Stimulated activated CD4-positive, alpha-beta T cell treated with anti-CD3 and anti-CD28 coated beads, Interleukin-4, amount 100 ng/mL, for 4 hours (primary cell): ENCODE measurements around the gene PSMD5.
"Not testable (repeated sequence)": the region's sequence is repeated elsewhere in the genome, so short reads cannot be mapped to it uniquely, and the experiment has no call there.

Experiments
- DNase-seq, 2 experiments: peaks; one replicate each; pipeline ENCODE4 v3.0.0-alpha.2; 2020

The PSMD5 gene

DNA sequence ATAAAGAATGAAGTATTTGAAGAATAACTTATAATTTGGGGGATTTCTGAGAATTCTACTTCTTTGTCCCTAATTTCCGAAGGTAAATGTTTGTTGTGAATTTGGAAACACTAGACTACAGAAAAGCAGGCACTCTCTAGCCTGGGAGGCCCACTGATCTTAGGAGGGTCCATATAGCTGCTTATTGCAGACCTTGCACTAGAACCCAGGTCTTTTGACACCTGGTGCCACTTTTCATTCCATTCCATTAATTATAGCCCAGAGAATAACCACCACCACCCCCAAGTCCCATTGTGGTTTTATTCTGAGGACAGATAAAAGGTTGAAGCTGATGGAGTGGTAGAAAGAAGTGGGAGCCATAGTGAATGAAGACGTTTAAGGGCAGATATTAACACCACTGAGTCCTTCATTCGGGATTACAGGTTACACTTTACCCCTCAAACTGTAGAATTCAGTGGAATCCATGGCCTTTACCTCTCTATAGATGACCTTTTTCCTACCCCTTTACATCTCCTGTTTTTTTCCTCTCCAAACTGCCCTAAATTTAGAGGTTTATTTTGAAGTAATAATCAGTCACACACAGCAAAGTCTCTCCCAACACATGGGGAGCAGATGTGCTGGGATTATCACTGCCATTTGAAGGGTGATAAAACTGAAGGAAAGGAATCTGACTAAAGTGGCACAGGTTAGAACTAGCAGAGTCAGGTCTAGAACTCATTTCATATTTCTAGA is 12.0 kb upstream of the PSMD5 start:
- no peak for DNase-seq

DNA sequence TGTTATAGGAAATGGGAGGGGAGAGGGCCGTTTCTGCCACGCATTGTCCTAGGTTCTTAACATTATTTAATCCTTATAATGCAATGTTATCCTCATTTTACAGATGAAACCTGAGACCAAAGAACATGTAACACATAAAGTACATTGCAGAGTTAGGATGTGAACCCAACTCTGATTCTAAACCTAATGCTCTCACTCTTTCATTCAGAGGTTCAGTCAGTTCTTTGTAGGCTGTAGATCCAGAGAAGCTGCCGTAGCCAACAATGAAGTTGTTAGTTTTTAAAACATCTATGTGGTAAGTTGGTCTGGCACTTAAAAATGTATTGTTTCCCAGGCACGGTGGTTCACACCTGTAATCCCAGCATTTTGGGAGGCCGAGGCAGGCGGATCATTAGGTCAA is 10.5 kb upstream of the PSMD5 start:
- DNase-seq = no peak

DNA sequence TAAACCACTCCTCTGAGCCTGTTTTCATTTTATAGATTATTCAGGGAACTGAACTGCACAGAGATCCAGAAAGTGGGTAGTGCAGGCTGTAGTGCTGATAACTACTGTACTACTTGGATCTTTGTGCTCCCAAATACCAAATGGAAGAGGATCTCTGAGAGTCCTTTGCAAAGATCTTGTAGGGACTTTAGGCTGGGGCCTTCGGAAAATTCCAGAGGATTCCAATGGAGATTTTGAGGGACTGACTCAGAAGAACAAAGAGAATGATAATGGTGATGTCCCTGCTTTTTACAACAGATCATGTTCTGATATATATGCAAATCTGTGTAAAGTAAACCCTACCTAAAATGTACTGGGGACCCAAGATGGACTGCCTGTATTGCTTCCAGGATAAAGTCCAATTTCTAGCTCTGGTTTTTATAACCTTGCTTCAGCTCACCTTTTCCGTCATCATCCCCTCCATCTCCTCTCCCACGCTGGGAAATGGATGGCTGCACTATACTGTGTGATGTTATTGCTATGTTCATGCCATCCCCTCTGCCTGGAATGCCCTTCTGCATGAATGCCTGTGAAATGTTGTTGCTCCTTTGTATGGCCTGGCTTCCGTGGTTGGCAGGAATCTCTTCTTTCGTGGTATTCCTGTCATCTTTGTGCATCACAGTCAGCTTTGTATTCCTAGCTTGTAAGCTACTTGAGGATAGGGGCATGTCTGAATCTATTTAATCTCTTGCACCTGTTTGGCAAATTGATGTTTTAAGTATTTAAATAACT is 9.7 kb upstream of the PSMD5 start:
- no peak for DNase-seq

DNA sequence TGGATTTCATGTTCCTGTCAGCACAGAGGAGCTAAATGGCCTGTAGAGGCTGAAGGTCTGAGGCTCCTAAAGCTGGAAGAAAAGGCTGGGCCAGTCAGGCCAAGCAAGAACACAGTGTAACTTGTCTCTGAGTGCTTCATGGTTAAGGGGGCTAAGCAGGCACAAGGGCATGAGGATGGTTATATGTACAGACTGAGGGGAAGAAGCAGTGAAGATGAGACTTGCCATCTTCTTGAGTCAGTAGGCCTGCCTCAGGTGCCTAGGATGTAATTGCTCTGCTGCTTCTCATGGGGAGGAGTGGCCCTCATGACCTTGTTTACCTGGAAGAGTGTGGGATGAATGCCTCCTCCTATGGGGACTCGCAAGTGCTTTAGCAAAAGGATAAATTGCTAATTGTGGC is 8.7 kb upstream of the PSMD5 start:
- DNase-seq = no peak

DNA sequence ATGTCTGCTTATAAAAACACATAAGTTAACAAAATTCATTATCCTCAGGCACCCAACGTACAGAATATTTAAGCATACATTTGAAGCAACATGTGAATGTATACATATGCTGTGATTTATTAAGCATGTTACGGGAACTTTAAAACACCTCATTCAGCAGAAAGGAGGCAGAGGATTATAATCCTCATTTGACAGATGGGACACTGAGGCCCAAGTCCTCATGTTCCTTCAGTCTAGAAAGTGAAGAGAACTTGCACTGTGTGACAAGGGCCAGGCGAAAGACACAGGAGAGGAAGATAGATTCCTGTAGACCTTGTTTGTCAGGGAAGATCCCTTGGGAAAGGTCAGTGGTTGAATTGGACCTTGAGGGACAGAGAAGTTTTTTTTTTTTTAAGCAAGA is 7.6 kb upstream of the PSMD5 start:
- no peak for DNase-seq

DNA sequence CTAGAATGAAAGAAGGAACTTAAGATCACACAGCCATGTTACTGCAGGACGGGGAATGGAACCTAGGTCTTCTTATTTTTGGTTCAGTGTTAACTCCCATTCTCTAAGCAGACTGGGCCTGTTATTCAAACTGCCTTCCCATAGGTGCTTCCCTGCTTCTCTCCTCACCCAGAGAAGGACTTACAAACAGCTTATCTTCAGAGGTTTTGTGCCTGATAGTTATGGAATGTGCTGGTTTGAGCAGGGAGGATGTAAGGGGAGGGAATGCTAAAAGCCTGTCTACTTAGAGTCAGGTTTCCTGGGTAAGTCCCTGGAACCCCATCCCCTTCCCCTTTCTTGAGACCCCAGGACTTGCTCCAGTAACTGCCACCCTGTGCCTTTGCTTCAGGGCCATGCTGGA is 4.2 kb upstream of the PSMD5 start:
- no peak for DNase-seq

DNA sequence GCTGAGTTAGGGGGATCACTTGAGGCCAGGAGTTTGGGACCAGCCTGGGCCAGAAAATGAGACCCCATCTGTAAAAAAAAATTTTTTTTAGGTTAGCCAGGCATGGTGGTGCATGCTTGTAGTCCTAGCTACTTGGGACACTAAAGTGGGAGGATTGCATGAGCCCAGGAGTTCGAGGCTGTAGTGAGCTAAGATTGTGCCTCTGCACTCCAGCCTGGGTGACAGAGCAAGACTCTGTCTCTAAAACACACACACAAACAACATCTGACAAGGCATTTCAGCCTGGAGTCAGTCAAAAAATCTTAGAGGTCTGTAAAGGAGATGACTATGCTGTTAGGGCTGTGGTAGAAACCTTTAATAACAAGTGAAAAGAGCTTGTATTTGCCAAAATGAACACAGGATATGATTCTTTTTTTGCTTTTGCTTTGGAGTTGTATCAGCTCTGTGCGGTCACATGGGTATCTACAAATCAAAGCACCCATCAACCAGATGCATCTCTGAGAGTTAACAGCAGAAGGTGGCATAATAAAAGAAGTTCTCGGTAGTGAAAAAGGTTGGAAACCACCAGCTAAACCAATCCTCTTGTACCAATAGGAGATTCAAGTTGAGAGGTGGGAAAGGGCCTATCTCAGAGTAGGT is 3.6 kb upstream of the PSMD5 start:
- no peak for DNase-seq

DNA sequence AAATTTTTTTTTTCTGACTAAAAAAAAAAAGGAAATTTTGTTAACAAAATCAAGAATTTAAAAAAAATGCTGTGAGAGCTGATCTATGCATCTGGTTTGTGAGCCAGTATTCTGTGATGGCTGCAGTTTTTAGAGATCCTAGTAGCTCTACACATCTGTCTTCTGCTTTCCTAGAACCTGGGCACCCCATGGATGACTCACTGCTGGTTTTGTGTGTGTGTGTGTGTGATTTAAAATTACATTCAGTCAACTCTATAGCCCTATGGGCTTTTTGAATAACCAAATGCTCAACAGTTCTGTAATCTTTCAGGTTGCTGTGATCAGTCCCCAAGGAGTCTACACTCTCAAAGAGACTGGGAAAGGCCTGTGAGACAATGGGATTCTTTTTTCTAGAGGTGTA is 2.5 kb upstream of the PSMD5 start:
- peak; percentile 16 to 53 for DNase-seq

DNA sequence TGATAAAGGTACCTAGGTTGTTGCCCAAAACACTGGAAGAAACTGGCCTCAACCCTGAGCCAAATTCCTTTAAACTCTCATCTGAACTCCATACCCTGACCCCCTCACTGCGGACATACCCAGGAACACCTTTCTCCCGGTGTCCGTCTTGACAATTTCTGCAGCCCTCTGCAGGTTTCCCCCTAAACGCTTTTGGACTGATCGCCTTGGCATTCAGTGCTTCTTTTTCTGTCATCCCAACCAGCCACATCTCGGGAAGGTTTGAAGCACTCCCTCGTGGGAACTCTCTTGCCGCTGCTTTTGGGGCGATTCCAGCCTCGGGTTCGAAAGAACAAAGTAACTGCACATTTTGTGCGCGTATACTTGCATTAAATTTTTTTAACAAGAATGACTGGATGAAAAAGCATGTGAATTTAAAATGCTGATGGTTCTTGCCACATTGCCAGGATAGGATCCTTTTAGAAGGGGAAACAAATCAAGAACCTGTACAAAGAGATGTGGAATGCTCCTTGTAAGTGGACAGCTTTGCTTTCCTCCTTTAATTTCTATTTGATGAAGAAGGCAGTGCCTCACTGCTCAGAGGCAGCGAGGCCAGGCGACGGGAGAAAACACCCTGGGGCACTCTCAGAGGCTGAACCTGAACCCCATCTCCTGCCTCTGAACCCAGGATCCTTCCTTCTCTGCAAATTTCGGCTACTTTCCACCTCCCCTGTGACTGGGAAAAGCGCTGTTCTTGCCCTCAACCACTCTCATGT is 615 bp downstream of the PSMD5 start:
- peak in 1 of 2 experiments; percentile 16 for DNase-seq

DNA sequence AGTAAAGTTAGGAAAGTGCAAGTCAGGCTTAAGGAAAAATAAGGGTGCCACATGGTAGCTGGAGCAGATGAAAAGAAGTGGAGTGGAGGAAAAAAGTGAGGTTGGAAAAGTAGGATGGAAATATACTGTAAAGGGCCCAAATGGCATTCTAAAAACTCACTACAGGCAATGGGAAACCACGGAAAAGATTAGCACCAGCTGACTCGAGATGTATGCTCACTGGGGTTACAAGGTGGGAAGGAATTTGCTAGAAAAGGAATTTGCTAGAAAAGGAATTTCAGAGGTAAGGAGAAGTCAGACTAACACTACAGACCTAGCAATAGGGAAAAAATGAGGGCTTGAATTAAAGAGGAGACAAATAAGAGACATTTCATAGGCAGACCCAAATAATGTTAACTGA is 3.6 kb downstream of the PSMD5 start:
- no peak for DNase-seq

DNA sequence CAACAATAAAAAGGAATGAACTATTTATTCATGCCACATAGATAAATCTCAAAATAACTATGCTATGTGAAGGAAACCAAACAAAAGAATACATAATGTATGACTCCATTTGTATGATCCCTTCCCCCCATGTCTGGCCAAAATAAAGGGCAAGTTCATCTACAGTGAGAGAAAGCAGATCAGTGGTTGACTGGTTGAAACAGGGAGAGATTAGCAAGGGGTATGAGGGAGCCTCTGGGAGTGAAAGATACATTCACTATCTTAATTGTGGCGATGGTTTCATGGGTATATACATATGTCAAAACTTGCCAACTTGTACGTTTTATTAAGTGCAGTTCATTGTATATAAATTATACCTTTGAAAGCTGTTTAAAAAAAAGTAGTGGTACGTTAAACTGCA is 4.8 kb downstream of the PSMD5 start:
- DNase-seq = no peak

DNA sequence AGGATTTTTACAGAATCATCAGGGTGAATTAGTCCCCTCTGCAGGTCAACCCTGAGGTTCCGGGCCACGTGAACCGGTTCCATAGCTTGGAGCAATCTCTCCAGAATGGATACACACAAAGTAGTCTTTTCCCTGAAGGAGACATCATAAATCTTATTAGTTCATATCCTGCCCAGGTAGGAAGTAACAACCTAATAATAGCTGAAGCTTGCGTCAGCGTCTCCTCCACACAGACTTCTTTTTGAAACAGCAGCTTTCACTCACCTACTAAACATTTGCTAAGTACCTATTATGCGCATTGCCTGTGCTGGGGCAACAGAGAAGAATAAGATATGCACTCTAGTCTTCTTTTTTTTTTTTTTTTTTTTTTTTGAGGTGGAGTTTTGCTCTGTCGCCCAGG is 9.4 kb downstream of the PSMD5 start:
- DNase-seq = no peak

DNA sequence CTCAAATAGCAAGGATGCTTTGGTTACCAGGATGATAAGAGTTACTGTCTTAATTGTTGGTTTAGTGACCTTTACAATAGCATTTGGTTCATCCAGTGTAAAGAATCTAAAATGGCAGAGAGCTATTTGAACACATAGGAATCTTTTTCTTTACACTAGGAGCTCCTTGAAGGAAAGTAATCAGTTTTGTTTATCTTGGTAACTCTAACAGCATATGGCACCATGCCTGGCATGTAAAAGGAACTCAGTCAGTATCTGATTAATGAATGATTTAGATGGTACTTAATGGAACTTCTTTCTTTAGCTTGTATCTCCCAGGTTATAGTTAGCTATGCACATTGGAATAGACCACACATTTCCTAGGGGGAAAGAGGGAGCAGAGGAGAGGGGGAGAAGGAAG is 9.9 kb downstream of the PSMD5 start:
- no peak for DNase-seq

DNA sequence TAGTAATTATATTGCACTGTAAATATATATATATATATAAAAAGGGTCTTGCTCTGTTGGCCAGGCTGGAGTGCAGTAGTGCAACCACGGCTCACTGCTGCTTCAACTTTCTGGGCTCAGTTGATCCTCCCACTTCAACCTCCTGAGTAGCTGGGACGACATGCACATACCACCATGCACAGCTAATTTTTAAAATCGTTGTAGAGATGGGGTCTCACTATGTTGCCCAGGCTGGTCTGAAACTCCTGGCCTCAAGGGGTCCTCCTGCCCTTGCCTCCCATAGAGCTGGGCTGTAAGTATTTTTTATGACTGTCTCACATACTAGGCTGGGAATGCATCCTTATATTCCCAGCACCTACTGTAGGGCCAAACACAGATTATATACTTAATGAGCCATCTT is 11.9 kb downstream of the PSMD5 start:
- DNase-seq = no peak

DNA sequence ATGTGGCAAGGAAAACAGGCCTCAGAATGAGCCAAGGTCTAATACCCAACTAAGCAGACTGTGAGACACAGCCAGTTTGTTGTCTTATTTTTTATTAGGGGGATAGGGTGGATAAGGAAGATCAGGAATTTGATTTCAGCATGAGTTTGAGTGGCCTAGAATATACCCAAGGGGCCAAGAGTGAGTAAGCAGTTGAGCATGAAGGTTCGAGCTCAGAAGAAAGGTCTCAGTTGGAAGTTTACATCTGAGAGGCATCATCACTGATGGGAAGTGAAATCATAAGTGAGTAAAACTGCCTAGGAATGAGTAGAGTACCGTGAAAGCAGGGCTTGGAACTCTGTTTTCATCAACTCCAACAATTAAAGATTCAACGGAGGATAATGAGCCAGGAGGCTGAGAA is 12.6 kb downstream of the PSMD5 start:
- DNase-seq = no peak

DNA sequence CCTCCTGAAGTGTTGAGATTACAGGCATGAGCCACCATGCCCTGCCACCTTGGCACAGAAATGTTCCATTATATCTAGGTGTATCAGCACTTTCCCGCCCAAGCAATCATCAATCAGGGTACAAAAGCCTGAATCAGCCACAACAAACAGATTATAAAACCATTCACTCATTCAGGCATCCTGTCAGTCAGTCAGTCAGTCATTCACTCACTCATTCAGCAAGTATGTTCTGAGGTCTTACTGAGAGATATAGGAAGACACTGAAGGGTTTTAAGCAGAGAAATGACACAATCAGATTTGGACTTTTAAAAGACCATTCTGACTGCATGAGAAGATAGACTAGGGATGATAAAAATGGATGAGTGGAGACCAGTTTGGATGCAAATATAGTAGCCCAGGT is 13.1 kb downstream of the PSMD5 start:
- DNase-seq = no peak

DNA sequence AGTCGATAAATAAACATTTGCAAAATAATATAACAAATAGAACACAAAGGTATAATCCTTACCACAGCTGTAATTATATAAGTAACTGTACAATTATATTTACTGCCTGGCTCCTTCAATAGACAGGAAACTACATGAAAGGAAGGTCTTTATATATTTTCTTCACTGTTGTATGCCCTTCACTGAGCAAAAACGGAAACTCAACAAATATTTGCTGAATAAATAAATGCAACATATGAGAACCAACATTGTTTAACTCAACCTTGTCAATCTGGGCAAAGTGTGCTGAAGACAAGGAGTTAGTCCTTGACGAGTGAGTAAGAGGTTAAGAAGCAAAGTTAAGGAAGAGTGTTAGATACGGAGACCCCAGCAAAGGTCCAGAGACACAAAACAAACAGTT is 22.6 kb downstream of the PSMD5 start:
- DNase-seq = no peak

DNA sequence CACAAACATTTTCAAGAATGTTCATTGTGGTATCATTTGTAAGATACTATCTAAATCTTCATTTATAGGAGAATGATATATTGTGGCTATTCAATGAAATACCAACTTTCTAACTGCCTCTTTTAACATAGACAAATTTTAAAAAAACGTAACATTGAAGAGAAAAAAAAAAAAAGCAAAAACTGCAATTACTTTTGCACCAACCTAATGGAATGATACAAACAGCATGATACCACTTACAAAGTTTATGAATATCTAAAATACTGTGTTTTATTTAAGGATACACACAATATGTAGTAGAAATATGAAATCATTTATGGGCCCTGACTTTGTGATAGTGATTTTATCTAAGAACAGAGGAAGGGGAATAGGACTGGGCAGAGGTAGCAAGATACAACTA is 24.1 kb downstream of the PSMD5 start:
- no peak for DNase-seq

DNA sequence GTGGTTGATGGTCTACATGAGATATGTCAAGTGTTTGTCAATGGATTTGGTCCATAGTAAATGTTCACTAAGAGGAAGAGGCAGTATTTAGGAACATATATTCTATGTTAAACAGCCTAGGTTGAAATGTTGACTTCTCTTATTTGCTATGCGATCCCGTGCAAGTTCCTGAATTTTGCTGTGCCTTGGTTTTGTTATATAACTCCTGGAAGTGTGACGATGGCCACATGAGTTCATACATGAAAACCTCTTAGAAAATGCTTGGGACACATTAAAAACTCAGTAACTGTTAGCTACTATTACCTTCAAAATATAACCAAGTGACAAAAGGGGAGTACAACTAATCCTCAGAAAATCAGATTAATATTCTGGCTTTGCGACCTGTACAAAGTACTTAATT is 27.6 kb downstream of the PSMD5 start:
- DNase-seq = no peak

DNA sequence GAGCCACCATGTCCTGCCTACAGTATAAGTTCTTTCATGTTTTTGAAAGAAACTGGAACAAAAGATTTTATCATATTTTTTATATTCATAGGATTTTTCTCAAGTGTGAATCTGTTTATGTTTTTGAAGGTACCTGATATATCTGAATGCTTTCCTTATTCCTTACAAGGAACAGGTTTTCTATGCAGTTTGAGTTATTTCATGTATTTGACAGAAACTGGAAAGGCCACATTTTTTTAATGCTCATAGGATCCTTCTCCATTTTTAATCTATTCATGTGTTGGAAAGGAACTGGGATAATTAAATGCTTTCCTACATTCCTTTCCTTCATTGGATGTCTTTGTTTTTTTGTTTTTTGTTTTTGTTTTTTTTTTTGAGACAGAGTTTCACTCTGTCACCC is 33.8 kb downstream of the PSMD5 start:
- no peak for DNase-seq

DNA sequence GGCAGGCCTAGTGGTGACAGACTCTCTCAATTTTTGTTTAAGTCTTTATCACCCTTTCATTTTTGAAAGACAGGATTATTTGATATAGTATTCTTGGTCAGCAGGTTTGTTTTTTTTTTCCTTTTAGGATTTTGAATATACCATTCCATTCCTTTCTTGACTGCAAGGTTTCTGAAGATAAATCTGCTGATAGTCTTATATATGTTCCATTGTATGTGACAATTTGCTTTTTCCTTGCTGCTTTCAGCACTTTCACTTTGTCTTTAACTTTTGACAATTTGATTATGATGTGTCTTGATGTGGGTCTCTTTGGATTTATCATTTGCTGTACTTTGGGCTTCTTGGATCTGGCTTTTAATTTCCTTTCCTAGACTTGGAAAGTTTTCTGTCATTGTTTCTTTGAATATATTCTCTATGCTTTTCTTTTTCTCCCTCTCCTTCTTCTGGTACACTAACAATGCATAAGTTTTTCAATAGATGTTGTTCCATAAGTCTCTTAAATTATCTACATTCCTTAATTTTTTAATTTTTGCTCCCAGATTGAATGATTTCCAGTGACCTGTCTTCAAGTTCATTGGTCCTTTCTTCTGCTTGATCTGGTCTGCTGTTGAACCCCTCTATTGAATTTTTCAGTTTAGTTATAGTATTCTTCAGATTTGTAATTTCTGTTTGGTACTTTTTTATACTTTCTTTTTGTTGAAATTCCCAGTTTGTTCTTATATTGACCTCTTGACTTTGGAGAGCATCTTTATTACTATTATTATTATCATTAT is 34.9 kb downstream of the PSMD5 start:
- DNase-seq = no peak

DNA sequence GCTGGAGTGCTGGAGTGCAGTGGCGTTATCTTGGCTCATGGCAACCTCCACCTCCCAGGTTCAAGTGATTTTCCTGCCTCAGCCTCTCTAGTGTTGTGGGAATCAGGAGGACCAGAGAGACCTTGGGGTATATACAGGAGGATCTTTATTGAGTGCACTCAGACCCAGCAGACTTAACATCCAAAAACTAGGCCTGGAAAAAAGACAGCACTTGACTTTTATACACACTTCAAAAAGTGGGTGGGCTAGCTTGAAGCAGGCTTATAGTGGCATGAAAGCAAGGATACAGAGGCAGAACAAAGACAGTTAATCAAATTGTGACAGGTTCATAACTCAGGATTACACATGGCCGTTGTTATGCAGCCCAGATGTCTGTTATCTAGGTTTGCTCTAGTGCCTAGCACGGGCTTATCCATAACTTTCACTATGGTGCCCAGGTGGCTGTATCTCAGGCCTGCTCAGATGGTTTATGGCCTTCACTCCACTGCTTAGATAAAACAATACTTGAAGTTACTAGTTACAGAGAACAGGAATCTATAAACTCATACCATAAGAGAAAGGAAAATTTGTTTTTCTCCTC is 37.8 kb downstream of the PSMD5 start:
- DNase-seq = not testable (repeated sequence)
